Ectodermal cell (in vitro differentiated cells): ENCODE measurements around the gene ASXL2.

Experiments used
- H3K27ac ChIP-seq: 2 replicates; pipeline ENCODE4 v1.7.0; 2013; ENCODE audit warnings: mild to moderate bottlenecking, low read depth, low read length; ENCODE audit not compliant: insufficient read depth, poor library complexity, severe bottlenecking
- H3K27me3 ChIP-seq: 2 replicates; pipeline ENCODE4 v1.7.0; 2013; ENCODE audit warnings: mild to moderate bottlenecking, low read length; ENCODE audit not compliant: insufficient read depth, control insufficient read depth, poor library complexity, severe bottlenecking
- H3K36me3 ChIP-seq: one replicate; pipeline ENCODE4 v1.7.0; 2013; ENCODE audit warnings: low read length; ENCODE audit not compliant: control insufficient read depth, insufficient read depth
- H3K4me1 ChIP-seq: one replicate; pipeline ENCODE4 v1.7.0; 2013; ENCODE audit warnings: low read length; ENCODE audit not compliant: control insufficient read depth, insufficient read depth
- H3K4me3 ChIP-seq: 2 replicates; pipeline ENCODE4 v1.7.0; 2013; ENCODE audit warnings: low read depth, low read length, control low read depth; ENCODE audit not compliant: insufficient read depth
- H3K9me3 ChIP-seq: 2 replicates; pipeline ENCODE4 v1.7.0; 2013; ENCODE audit warnings: mild to moderate bottlenecking, low read length, moderate library complexity; ENCODE audit not compliant: control insufficient read depth
- WGBS, 2 experiments: methylation state at CpG; one replicate each; pipeline ENCODE4 v1.1.7; 2013; ENCODE audit warnings: missing lambda C conversion rate in 2 of 2; 5-methylcytosine and 5-hydroxymethylcytosine counted together

The ASXL2 gene

GRCh38 chr2:25784404-25784803, 93.9 kb downstream of the ASXL2 start:
- 92 to 97% methylated on average over 4 of the region's 4 CpGs for WGBS, 2 experiments
- Histone ChIP-seq H3K4me1 (no peaks in the 10 kb centered on the region), H3K27ac (no peak overlapping the region), H3K36me3 (no peaks in the 10 kb centered on the region), H3K9me3 (no peaks in the 10 kb centered on the region), H3K27me3 (no peaks in the 10 kb centered on the region), H3K4me3 (no peak overlapping the region)

DNA sequence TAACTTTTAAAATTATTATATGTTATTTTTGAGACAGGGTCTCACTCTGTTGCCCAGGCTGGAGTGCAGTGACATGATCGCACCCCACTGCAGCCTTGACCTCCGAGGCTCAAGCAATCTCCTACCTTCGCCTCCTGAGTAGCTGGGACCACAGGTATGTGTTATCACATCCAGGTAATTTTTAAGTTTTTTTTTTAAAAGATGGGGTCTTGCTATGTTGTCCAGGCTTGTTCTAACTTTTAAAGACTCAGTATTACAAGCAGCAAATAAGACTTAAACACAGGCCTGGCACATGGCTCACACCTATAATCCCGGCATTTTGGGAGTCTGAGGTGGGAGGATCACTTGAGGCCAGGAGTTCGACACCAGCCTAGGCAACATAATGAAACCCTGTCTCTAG, 101.2 kb downstream of the ASXL2 start:
- H3K4me1 ChIP-seq: no peaks in the 10 kb centered on the region
- WGBS, 2 experiments: 96 to 97% methylated on average over 5 of the region's 5 CpGs
- no peak overlapping the region for H3K27ac ChIP-seq
- H3K27me3 ChIP-seq: no peaks in the 10 kb centered on the region
- no peaks in the 10 kb centered on the region for H3K36me3 ChIP-seq
- no peak overlapping the region for H3K4me3 ChIP-seq
- H3K9me3 ChIP-seq: no peaks in the 10 kb centered on the region

DNA sequence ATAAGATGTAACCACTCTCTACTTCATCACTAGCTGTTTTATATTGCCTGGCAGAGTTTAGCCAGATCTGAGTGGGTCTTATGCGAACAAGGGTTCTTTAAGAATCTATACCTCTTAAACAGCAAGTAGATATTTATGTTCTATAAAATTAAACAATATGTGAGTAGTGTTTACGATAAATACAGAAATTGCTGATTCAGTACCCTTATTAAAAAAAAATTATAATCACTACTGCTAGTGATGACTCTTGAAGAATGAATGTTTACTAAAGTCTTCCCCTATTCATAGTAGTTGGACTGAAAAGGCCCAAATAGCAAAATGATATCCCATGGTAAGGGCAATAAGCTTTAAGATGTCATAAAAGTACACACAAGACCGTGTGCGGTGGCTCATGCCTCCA, 106.2 kb downstream of the ASXL2 start:
- H3K9me3 ChIP-seq: no peaks in the 10 kb centered on the region
- 89 to 97% methylated on average over 2 of the region's 4 CpGs for WGBS, 2 experiments
- no peak overlapping the region for H3K27ac ChIP-seq
- no peak overlapping the region for H3K4me3 ChIP-seq
- H3K27me3 ChIP-seq: no peaks in the 10 kb centered on the region
- H3K4me1 ChIP-seq: no peaks in the 10 kb centered on the region
- peaks cover 10% of the 10 kb centered on the region for H3K36me3 ChIP-seq

GRCh38 chr2:25763575-25763974, 114.7 kb downstream of the ASXL2 start:
- no peaks in the 10 kb centered on the region for H3K4me1 ChIP-seq
- H3K27ac ChIP-seq: no peak overlapping the region
- no peaks in the 10 kb centered on the region for H3K9me3 ChIP-seq
- H3K4me3 ChIP-seq: no peak overlapping the region
- no peaks in the 10 kb centered on the region for H3K27me3 ChIP-seq
- peaks cover 4% of the 10 kb centered on the region for H3K36me3 ChIP-seq
- 100% methylated on average over 1 of the region's 1 CpG for WGBS, 2 experiments

- H3K4me3 ChIP-seq: no peak overlapping the region
- no peaks in the 10 kb centered on the region for H3K4me1 ChIP-seq
- no peaks in the 10 kb centered on the region for H3K9me3 ChIP-seq
- H3K27ac ChIP-seq: no peak overlapping the region
- H3K36me3 ChIP-seq: peaks cover 3% of the 10 kb centered on the region
- H3K27me3 ChIP-seq: no peaks in the 10 kb centered on the region
- WGBS, 2 experiments: 95 to 100% methylated on average over 1 of the region's 1 CpG
Measured at GRCh38 chr2:25760297-25760696, 118.0 kb downstream of the ASXL2 start.

DNA sequence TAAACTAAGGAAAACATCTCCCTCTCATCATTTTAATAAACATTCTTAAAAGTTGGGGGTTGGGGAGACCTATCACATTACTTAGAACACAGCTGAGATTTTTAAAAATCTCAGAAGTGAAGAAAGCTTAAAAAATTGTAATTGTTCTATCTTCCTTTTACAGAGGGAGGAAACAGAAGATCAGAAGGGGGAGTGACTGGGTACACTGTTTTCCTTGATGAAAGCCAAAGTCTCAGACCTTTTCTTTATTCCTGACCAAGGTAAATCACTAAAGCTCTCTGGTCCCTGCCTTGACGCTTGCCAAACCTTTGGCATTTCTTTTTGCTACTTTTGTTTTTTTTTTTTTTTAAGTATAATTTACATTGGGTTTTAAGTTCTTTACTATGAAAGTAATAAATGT, 119.9 kb downstream of the ASXL2 start:
- Histone ChIP-seq H3K36me3 (peaks cover 12% of the 10 kb centered on the region), H3K9me3 (no peaks in the 10 kb centered on the region), H3K4me3 (no peak overlapping the region), H3K27me3 (no peaks in the 10 kb centered on the region), H3K4me1 (no peaks in the 10 kb centered on the region), H3K27ac (no peak overlapping the region)
- WGBS, 2 experiments: no CpG with 5 or more reads among the region's 1 CpG

- Histone ChIP-seq H3K9me3 (no peaks in the 10 kb centered on the region), H3K27me3 (no peaks in the 10 kb centered on the region), H3K27ac (no peak overlapping the region), H3K36me3 (peaks cover 12% of the 10 kb centered on the region), H3K4me3 (no peak overlapping the region), H3K4me1 (no peaks in the 10 kb centered on the region)
- WGBS, 2 experiments: 91 to 100% methylated on average over 1 of the region's 1 CpG
Measured at GRCh38 chr2:25757906-25758305, 120.4 kb downstream of the ASXL2 start.

DNA sequence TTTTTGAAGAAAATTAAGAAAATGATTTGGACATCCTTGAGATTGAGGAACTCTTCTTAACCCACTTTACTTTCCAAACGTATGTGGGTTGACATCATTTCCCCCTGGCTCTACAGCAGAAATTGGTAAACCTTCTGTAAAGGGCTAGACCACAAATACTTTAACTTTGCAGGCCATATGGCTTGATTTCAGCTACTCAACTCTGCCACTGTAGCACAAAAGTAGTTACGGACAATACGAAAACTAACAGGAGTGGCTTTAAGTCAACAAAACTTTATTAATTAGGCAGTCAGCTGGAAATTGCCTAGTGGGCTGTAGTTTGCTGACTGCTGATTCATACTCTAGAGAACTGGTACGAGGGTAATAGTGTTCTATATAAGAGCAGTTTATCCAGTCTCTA, 121.8 kb downstream of the ASXL2 start:
- 93 to 97% methylated on average over 4 of the region's 4 CpGs for WGBS, 2 experiments
- H3K27me3 ChIP-seq: no peaks in the 10 kb centered on the region
- H3K36me3 ChIP-seq: peaks cover 12% of the 10 kb centered on the region

GRCh38 chr2:25749676-25750075, 128.6 kb downstream of the ASXL2 start:
- H3K36me3 ChIP-seq: peaks cover 22% of the 10 kb centered on the region
- no peaks in the 10 kb centered on the region for H3K4me1 ChIP-seq
- H3K27ac ChIP-seq: no peak overlapping the region
- 94 to 98% methylated on average over 5 of the region's 5 CpGs for WGBS, 2 experiments
- H3K4me3 ChIP-seq: no peak overlapping the region
- no peaks in the 10 kb centered on the region for H3K27me3 ChIP-seq
- no peaks in the 10 kb centered on the region for H3K9me3 ChIP-seq

More for the DNA sequence above, 121.8 kb downstream of the ASXL2 start:
- no peak overlapping the region for H3K4me3 ChIP-seq
- no peaks in the 10 kb centered on the region for H3K4me1 ChIP-seq
- no peak overlapping the region for H3K27ac ChIP-seq
- H3K9me3 ChIP-seq: no peaks in the 10 kb centered on the region

- H3K27me3 ChIP-seq: no peaks in the 10 kb centered on the region
- H3K4me3 ChIP-seq: no peak overlapping the region
- H3K4me1 ChIP-seq: peaks cover 43% of the 10 kb centered on the region
- H3K36me3 ChIP-seq: peaks cover 7% of the 10 kb centered on the region
- H3K9me3 ChIP-seq: no peaks in the 10 kb centered on the region
- no peak overlapping the region for H3K27ac ChIP-seq
- 96% methylated on average over 8 of the region's 8 CpGs for WGBS, 2 experiments
Measured at GRCh38 chr2:25744055-25744454, 134.2 kb downstream of the ASXL2 start.
